HEK293 (cell line): ENCODE results near the gene PIK3R6.

Experiments
- CTCF ChIP-seq: fragments of 450-650 bp; formaldehyde crosslinking; IDR thresholded peaks from 2 replicates; pipeline ENCODE4 v1.5.1; 2016; ENCODE audit warnings: missing biosample characterization, missing genetic modification characterization
- PRDM10 ChIP-seq: fragments of 450-650 bp; formaldehyde crosslinking; IDR thresholded peaks from 2 replicates; pipeline ENCODE4 v1.5.1; 2016; ENCODE audit warnings: missing biosample characterization, missing genetic modification characterization
- RBAK ChIP-seq: fragments of 450-650 bp; formaldehyde crosslinking; IDR thresholded peaks from 2 replicates; pipeline ENCODE4 v1.5.1; 2016; ENCODE audit warnings: missing biosample characterization, missing genetic modification characterization
- ZBTB44 ChIP-seq: fragments of 450-650 bp; IDR thresholded peaks from 2 replicates; pipeline ENCODE4 v1.5.1; 2018; ENCODE audit warnings: missing biosample characterization, mild to moderate bottlenecking, missing genetic modification characterization

GRCh38 chr17:8832711-8833352 lies 34.6 kb downstream of the PIK3R6 start:
- TF ChIP-seq PRDM10 (tag by site-specific recombination), result no peak
- no peak for TF ChIP-seq RBAK (tag by site-specific recombination)
- peak; percentile 71 for TF ChIP-seq CTCF
- no peak for TF ChIP-seq ZBTB44 (tag by site-specific recombination)
